Left lung (tissue), 10 donors: ENCODE results near the gene BSND. TPM values are rescaled to one million over a fixed set of nuclear protein-coding genes. Genes with fewer than 3 reads are reported as not detected.

ENCODE experiments used
- ATAC-seq: fragments of 200-7000 bp; cut with Tn5 transposase; one replicate; pipeline ENCODE4 v1.9.1; 2020; ENCODE audit warnings: moderate library complexity
- DNase-seq, 4 donors: peaks; one replicate each; pipeline ENCODE4 v3.0.0-alpha.2; 2013 to 2020
- H3K27ac ChIP-seq, 2 donors: fragments of 200-600 bp; sonication (generic) in 1 of 2; one replicate each; pipeline versions ENCODE4 v1.5.0 to v1.8.0; 2020 to 2021
- H3K27me3 ChIP-seq, 2 donors: fragments of 200-600 bp; sonication (generic) in 1 of 2; one replicate each; pipeline versions ENCODE4 v1.5.0 to v1.8.0; 2020 to 2021
- H3K36me3 ChIP-seq, 2 donors: fragments of 200-600 bp; sonication (generic) in 1 of 2; one replicate each; pipeline versions ENCODE4 v1.5.0 to v1.8.0; 2020 to 2021
- H3K4me1 ChIP-seq, 2 donors: fragments of 200-600 bp; one replicate each; pipeline ENCODE4 v1.8.0; 2021
- H3K4me3 ChIP-seq, 2 donors: fragments of 200-600 bp; sonication (generic) in 1 of 2; one replicate each; pipeline versions ENCODE4 v1.5.0 to v1.8.0; 2020 to 2021; ENCODE audit warnings: mild to moderate bottlenecking in 1 of 2
- H3K9me3 ChIP-seq, 2 donors: fragments of 200-600 bp; sonication (generic) in 1 of 2; one replicate each; pipeline versions ENCODE4 v1.5.0 to v1.8.0; 2020 to 2021
- intact Hi-C, 2 donors: fragments of 100-400 bp; cut with DNase I; formaldehyde crosslinking; loops; one replicate each; pipeline versions ENCODE4 v1.11.2 to v1.14.2; 2022
- polyA plus RNA-seq, 6 donors: library from polyadenylated mRNA; unstranded; fragments of 120-200 nt; gene quantifications; one replicate each; pipeline ENCODE4 v1.2.1, GENCODE V29; 2013; ENCODE audit not compliant: insufficient read length in 6 of 6
- total RNA-seq, 2 donors: library from RNA; stranded (reverse); fragmentation: NEBNext Ultra II Directional; extraction: Animal tissue kit (Norgen Biotek cat#: 25700); gene quantifications; one replicate each; pipeline ENCODE4 v1.2.1, GENCODE V29; 2021
- TF ChIP-seq, protein P1 (sequence below), 2 donors: fragments of 200-600 bp; sonication (generic) in 1 of 2; IDR thresholded peaks; one replicate each; pipeline versions ENCODE4 v1.5.0 to v1.8.0; 2021; ENCODE audit warnings: antibody characterized with exemption in 2 of 2
- donor health status: DM: no; HTN: yes; CAD: no.
- donor health status: DM: no; HTN: no; CAD: no.

Gene BSND
- total and polyA plus RNA-seq, 8 donors = 0.03 to 0.06 (median 0.06) TPM; not detected in 3

DNA sequence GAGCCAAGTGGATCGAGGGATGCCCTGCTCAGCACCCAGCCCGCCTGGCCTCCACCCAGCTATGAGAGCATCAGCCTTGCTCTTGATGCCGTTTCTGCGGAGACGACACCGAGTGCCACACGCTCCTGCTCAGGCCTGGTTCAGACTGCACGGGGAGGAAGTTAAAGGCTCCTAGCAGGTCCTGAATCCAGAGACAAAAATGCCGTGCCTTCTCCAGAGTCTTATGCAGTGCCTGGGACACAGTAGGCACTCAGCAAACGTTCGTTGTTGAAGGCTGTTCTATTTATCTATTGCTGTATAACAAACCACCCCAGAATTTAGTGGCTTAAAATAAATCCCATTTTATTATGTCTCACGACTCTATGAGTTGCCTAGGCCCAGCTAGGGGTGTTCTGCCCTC is 6.8 kb upstream of the BSND start:
- Histone ChIP-seq H3K4me1 (peaks cover 0 to 9% of the 10 kb centered on the region in 2 donors), H3K27ac (no peak overlapping the region), H3K27me3 (peaks cover 3 to 24% of the 10 kb centered on the region in 2 donors), H3K4me3 (no peak overlapping the region), H3K9me3 (no peaks in the 10 kb centered on the region), H3K36me3 (no peaks in the 10 kb centered on the region)
- intact Hi-C loops = loop anchor here in 1 of 2 donors (10.0 kb wide), 1 partner anchor 47 kb away; no protein-coding TSS in a partner anchor
- TF ChIP-seq, protein P1, sequence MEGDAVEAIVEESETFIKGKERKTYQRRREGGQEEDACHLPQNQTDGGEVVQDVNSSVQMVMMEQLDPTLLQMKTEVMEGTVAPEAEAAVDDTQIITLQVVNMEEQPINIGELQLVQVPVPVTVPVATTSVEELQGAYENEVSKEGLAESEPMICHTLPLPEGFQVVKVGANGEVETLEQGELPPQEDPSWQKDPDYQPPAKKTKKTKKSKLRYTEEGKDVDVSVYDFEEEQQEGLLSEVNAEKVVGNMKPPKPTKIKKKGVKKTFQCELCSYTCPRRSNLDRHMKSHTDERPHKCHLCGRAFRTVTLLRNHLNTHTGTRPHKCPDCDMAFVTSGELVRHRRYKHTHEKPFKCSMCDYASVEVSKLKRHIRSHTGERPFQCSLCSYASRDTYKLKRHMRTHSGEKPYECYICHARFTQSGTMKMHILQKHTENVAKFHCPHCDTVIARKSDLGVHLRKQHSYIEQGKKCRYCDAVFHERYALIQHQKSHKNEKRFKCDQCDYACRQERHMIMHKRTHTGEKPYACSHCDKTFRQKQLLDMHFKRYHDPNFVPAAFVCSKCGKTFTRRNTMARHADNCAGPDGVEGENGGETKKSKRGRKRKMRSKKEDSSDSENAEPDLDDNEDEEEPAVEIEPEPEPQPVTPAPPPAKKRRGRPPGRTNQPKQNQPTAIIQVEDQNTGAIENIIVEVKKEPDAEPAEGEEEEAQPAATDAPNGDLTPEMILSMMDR (IDR thresholded peaks at IDR 0.05) = no peak
- no peak for ATAC-seq
- no peak for DNase-seq

DNA sequence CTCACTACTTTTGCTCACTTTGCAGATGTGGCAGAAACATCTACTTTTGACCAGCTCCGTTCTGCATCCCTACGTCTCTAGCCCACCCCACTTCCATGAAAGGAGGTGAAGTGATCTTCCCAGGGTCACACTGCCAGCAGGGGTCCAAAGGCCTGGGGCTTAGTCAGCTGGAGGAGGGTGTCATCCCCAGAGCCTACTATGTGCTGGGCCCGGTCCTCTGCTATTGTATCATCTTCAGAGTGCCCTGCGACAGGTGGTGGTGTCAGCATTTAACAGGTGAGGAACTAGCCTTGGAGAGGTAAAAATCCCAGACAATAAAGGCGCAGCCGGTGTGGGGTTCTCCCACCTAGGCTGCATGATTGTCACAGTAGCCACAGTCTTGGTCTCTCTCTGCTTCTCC is 5.6 kb upstream of the BSND start:
- Histone ChIP-seq H3K4me3 (no peak overlapping the region), H3K27me3 (peaks cover 15 to 36% of the 10 kb centered on the region in 2 donors), H3K9me3 (no peaks in the 10 kb centered on the region), H3K36me3 (no peaks in the 10 kb centered on the region), H3K27ac (no peak overlapping the region), H3K4me1 (peaks cover 0 to 12% of the 10 kb centered on the region in 2 donors)
- DNase-seq (no peak), ATAC-seq (no peak)
- intact Hi-C loops = loop anchor here in 1 of 2 donors (10.0 kb wide), 1 partner anchor 48 kb away; no protein-coding TSS in a partner anchor
- TF ChIP-seq, protein P1 (IDR thresholded peaks at IDR 0.05) = no peak

DNA sequence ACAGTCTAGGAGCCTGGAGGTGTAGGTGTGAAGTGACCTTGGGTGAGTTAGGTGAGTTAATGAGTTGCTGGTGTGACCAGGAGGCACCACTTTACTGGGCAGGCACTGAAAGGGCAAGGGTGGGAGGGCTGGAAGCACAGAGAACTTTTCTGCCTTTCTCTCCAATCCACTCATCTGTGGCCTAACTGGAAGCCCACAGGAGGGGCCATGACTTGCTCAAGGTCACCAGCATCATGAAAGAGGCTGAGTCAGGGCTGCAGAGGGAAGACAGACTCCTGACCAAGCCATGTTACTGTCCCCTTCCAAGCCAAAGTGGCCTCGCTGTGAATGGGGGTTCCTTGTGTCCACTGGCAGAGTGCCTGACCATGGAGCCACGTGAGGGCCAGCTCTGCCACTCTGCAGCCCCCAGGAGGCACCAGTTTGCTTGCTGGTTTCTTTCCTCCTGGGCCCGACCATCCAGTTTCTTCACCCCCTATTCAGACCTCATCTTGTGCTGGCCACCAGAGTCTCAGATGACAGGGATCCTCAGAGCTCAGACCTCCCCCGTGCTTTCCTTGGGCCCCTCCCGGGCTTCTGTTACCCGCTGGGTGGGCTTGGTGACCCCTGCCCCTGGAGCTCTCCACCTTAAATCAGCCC is 4.3 kb upstream of the BSND start:
- peaks cover 0 to 12% of the 10 kb centered on the region in 2 donors for H3K4me1 ChIP-seq
- ATAC-seq = no peak
- H3K4me3 ChIP-seq = no peak overlapping the region
- DNase-seq = no peak
- H3K27me3 ChIP-seq = peaks cover 17 to 48% of the 10 kb centered on the region in 2 donors
- TF ChIP-seq, protein P1 (IDR thresholded peaks at IDR 0.05) = no peak
- no peak overlapping the region for H3K27ac ChIP-seq
- intact Hi-C loops = loop anchor here in 1 of 2 donors (10.0 kb wide), 1 partner anchor 50 kb away; no protein-coding TSS in a partner anchor
- H3K9me3 ChIP-seq = no peaks in the 10 kb centered on the region
- no peaks in the 10 kb centered on the region for H3K36me3 ChIP-seq

DNA sequence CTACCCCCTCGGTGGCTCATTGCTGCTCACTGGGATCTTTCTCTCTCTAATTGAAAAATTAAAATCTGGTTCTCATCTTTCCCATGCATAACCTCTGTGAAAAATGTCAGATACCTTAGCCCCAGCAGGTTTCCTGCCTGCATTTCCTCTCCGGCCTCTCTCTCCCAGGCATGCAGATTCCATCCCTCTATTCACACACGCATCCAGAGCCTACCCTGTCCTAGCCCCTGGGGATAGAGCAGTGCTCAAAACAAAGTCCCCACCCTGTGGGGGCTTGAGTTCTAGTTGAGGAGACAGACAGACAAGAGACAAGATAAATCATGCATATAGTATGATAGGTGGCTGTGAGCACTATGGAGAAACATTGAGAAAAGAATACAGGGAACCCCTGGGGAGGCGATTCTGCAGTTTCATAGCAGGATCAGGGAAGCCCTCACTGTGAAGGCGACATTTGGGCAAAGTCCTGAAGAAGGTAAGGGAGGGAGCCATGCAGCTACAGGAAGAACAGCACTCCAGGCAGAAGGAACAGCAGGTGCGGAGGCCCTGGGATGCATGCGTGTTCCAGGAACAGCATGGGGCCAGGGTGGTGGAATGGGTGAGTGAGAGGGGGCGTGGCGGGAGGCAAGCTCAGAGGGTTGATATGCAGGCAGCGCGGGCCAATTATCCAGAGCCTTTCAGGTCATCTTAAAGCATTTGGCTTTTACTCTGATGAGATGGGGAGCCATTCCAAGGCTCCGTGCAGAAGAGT is 3.5 kb upstream of the BSND start:
- Histone ChIP-seq H3K36me3 (no peaks in the 10 kb centered on the region), H3K4me1 (peaks cover 0 to 12% of the 10 kb centered on the region in 2 donors), H3K27me3 (peaks cover 17 to 54% of the 10 kb centered on the region in 2 donors), H3K4me3 (no peak overlapping the region), H3K9me3 (no peaks in the 10 kb centered on the region), H3K27ac (no peak overlapping the region)
- ATAC-seq = no peak
- intact Hi-C loops = loop anchor here in 1 of 2 donors (10.0 kb wide), 1 partner anchor 50 kb away; no protein-coding TSS in a partner anchor
- DNase-seq = no peak
- TF ChIP-seq, protein P1 (IDR thresholded peaks at IDR 0.05) = no peak

DNA sequence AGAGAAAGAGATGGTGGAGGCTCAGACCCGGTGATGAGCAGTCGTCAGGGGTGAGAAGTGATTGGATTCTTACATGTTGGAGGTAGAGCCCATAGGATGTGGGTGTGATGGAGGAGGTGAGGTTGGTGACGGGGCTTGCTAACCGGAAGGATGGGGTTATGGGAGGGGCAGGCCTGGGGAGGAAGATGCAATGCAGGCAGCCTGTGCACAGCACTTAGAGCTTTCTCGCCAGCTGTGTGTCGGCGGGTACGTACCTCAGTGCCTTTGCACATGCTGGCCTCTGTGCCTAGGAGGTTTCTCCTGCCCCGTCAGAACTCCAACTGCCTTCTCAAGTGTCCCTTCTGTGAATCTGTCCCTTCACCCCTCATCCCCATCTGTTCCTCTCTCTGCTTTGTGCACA is 2.9 kb upstream of the BSND start:
- TF ChIP-seq, protein P1 (IDR thresholded peaks at IDR 0.05) = no peak
- Histone ChIP-seq H3K27me3 (peaks cover 17 to 61% of the 10 kb centered on the region in 2 donors), H3K36me3 (no peaks in the 10 kb centered on the region), H3K4me1 (peaks cover 0 to 12% of the 10 kb centered on the region in 2 donors), H3K27ac (no peak overlapping the region), H3K9me3 (no peaks in the 10 kb centered on the region), H3K4me3 (no peak overlapping the region)
- no peak for ATAC-seq
- intact Hi-C loops = loop anchor here in 1 of 2 donors (10.0 kb wide), 1 partner anchor 51 kb away; no protein-coding TSS in a partner anchor
- DNase-seq = no peak
